CD4-positive, CD25-positive, alpha-beta regulatory T cell (primary cell): ENCODE results near the gene SARS1. TPM values are rescaled to one million over a fixed set of nuclear protein-coding genes. Genes with fewer than 3 reads are reported as not detected.

ENCODE experiments used
- ATAC-seq, 2 donors: fragments of 150-1000 bp; cut with Tn5 transposase; one replicate each; pipeline ENCODE4 v1.10.0; 2021; ENCODE audit warnings: low read depth in 2 of 2, moderate number of reproducible peaks in 2 of 2, moderate library complexity in 1 of 2
- DNase-seq, 3 donors: peaks; one replicate each; pipeline versions ENCODE4 v3.0.0 to v3.0.0-alpha.2; 2012 to 2022; ENCODE audit warnings: mixed read lengths in 1 of 3
- H3K27ac ChIP-seq: one replicate; pipeline ENCODE4 v1.7.0; 2013; ENCODE audit warnings: mild to moderate bottlenecking, low read length; ENCODE audit not compliant: insufficient read depth, poor library complexity, severe bottlenecking
- H3K27me3 ChIP-seq: one replicate; pipeline ENCODE4 v1.7.0; 2013; ENCODE audit warnings: low read length; ENCODE audit not compliant: control insufficient read depth, insufficient read depth
- H3K36me3 ChIP-seq: one replicate; pipeline ENCODE4 v1.7.0; 2013; ENCODE audit warnings: mild to moderate bottlenecking, low read length, moderate library complexity; ENCODE audit not compliant: control insufficient read depth, insufficient read depth
- H3K4me1 ChIP-seq: 2 replicates; pipeline ENCODE4 v1.7.0; 2013; ENCODE audit warnings: mild to moderate bottlenecking, low read length; ENCODE audit not compliant: insufficient read depth, control insufficient read depth, poor library complexity, severe bottlenecking
- H3K4me3 ChIP-seq: one replicate; pipeline ENCODE4 v1.7.0; 2013; ENCODE audit warnings: low read depth, mild to moderate bottlenecking, low read length, moderate library complexity
- H3K9me3 ChIP-seq, 2 experiments: 1 replicate in 1 of 2; 2 replicates in 1 of 2; pipeline ENCODE4 v1.7.0; 2013; ENCODE audit warnings: low read length in 2 of 2, mild to moderate bottlenecking in 1 of 2, moderate library complexity in 1 of 2; ENCODE audit not compliant: control insufficient read depth in 2 of 2
- H3K27ac Mint-ChIP-seq, 3 donors: one replicate each; pipeline ENCODE4 v1.8.0; 2020 to 2022; ENCODE audit warnings: mild to moderate bottlenecking in 3 of 3, mixed read lengths in 3 of 3, moderate library complexity in 2 of 3
- H3K27me3 Mint-ChIP-seq: one replicate; pipeline ENCODE4 v1.8.0; 2022; ENCODE audit warnings: mild to moderate bottlenecking, mixed read lengths
- H3K36me3 Mint-ChIP-seq: one replicate; pipeline ENCODE4 v1.8.0; 2020; ENCODE audit warnings: mixed read lengths
- H3K4me1 Mint-ChIP-seq, 4 donors: one replicate each; pipeline ENCODE4 v1.8.0; 2020 to 2022; ENCODE audit warnings: mixed read lengths in 4 of 4, mild to moderate bottlenecking in 1 of 4
- H3K4me3 Mint-ChIP-seq, 4 donors: one replicate each; pipeline ENCODE4 v1.8.0; 2020 to 2022; ENCODE audit warnings: mild to moderate bottlenecking in 4 of 4, mixed read lengths in 4 of 4, moderate library complexity in 3 of 4
- H3K9me3 Mint-ChIP-seq, 7 donors: one replicate each; pipeline ENCODE4 v1.8.0; 2020 to 2022; ENCODE audit warnings: mixed read lengths in 7 of 7, mild to moderate bottlenecking in 3 of 7, moderate library complexity in 2 of 7
- polyA plus RNA-seq, 4 donors: library from polyadenylated mRNA; unstranded; fragments of 300-500 nt; fragmentation: Illumina TruSeq; gene quantifications; one replicate each; pipeline ENCODE4 v1.2.3, GENCODE V29; 2021
- total RNA-seq: library from RNA; stranded (reverse); gene quantifications from one replicate; pipeline ENCODE4 v1.2.3, GENCODE V29; 2022

Gene SARS1
- total and polyA plus RNA-seq, 5 donors from 2014 or later = 117 to 173 (median 170) TPM

DNA sequence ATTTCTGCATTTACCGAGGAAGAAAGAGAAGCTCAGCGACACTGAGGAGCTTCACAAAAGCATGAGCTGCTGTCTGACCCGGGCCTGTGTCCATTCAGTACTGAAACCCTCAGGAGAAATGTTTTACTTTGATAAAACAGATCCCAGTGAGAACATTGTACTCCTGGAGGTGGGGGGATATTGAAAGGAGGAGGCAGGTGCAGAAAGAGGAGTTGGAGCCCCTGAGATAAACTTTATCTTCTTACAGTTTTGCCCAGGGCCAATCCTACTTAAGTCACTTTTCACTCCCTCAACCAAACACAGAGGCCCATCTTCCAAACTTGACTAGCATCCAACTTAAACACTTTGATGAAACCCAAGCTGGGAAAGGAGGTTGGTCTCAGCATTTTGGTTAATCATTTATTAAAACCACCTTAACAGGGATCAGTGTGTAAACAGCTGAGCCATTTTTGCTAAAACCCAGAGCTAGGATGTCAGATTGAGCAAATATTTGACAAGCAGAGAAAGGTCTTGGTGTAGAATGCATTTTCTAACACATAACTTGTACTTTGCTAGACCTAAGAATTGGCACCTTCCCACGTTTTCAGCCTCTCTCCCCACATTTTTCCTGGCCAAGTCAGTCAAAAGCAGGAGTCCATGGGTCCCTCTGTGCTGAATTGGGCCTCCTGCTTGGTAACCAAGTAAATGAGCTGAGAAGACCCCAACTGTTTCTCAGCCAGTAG is 32.5 kb upstream of the SARS1 start:
- Histone ChIP-seq H3K4me1 (no peaks in the 10 kb centered on the region), H3K36me3 (no peaks in the 10 kb centered on the region), H3K9me3 (no peaks in the 10 kb centered on the region), H3K4me3 (no peak overlapping the region), H3K27ac (no peak overlapping the region), H3K27me3 (no peaks in the 10 kb centered on the region)
- H3K4me3 Mint-ChIP-seq = no peak overlapping the region
- H3K27ac Mint-ChIP-seq = no peak overlapping the region
- H3K36me3 Mint-ChIP-seq = peaks cover 6% of the 10 kb centered on the region
- no peaks in the 10 kb centered on the region for H3K9me3 Mint-ChIP-seq
- no peaks in the 10 kb centered on the region for H3K27me3 Mint-ChIP-seq
- no peak for DNase-seq
- ATAC-seq = no peak
- peaks cover 0 to 4% (median 0%) of the 10 kb centered on the region in 4 donors for H3K4me1 Mint-ChIP-seq

- H3K9me3 ChIP-seq = no peaks in the 10 kb centered on the region
- no peak overlapping the region for H3K27ac Mint-ChIP-seq
Observed at GRCh38 chr1:109181807-109182163, 31.9 kb upstream of the SARS1 start.

DNA sequence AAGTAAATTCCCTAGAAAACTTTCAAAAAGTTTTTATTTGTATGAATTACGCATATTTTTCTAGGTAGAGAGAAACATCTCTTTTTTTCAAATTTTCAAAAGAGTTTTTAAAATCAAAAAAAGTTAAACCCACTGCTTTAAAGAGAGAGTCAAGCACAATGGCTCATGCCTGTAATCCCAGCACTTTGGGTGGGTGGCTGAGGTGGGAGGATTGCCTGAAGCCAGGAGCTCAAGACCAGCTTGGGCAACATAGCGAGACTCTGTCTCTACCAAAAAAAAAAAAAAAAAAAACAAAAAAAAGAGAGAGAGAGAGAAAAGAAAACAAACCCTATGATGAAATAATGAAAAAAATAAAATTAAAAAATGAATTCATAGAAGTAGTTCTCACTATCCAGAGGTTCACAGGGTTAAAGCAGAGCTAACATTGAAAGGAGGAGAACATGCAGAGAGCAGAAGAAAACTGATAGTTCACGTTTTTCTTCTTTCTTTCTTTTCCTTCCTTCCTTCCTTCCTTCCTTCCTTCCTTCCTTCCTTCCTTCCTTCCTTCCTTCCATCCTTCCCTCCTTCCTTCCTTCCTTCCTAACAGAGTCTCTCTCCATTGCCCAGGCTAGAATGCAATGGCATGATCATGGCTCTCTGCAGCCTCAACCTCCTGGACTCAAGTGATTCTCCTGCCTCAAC is 30.5 kb upstream of the SARS1 start:
- ATAC-seq = no peak
- peaks cover 0 to 4% (median 0%) of the 10 kb centered on the region in 4 donors for H3K4me1 Mint-ChIP-seq
- no peak for DNase-seq
- no peaks in the 10 kb centered on the region for H3K9me3 Mint-ChIP-seq
- peaks cover 9% of the 10 kb centered on the region for H3K36me3 Mint-ChIP-seq
- no peak overlapping the region for H3K4me3 ChIP-seq
- no peaks in the 10 kb centered on the region for H3K27me3 Mint-ChIP-seq
- no peak overlapping the region for H3K4me3 Mint-ChIP-seq
- no peaks in the 10 kb centered on the region for H3K4me1 ChIP-seq
- H3K27ac ChIP-seq = no peak overlapping the region
- no peaks in the 10 kb centered on the region for H3K9me3 ChIP-seq
- H3K27me3 ChIP-seq = no peaks in the 10 kb centered on the region
- no peak overlapping the region for H3K27ac Mint-ChIP-seq
- no peaks in the 10 kb centered on the region for H3K36me3 ChIP-seq

More at GRCh38 chr1:109181807-109182163, 31.9 kb upstream of the SARS1 start:
- Mint-ChIP-seq H3K4me3 (no peak overlapping the region), H3K4me1 (peaks cover 0 to 4% (median 0%) of the 10 kb centered on the region in 4 donors), H3K27me3 (no peaks in the 10 kb centered on the region), H3K9me3 (no peaks in the 10 kb centered on the region), H3K36me3 (peaks cover 5% of the 10 kb centered on the region)
- no peaks in the 10 kb centered on the region for H3K4me1 ChIP-seq
- ATAC-seq (no peak), DNase-seq (no peak)
- H3K4me3 ChIP-seq = no peak overlapping the region
- no peaks in the 10 kb centered on the region for H3K36me3 ChIP-seq
- H3K27me3 ChIP-seq = no peaks in the 10 kb centered on the region
- no peak overlapping the region for H3K27ac ChIP-seq

DNA sequence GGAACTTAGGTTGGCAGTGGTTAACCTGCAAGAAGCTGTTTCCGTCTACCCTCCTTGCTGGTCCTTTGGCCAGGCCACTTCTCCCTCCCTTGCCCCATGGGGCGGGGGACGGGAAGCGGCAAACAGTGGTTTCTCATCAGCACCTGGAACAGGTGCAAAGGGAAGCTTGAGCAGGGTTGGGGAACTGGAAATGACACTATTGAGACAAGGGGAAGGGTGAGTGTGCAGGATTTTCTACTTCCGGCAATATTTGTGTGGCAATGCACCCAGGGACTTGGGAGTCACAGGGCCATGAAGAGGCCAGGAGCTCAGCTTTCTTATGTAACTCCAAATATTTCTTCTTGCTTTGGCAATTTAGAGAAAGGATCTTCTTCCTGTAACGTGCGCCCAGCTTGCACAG is 29.0 kb upstream of the SARS1 start:
- no peaks in the 10 kb centered on the region for H3K9me3 ChIP-seq
- no peaks in the 10 kb centered on the region for H3K27me3 ChIP-seq
- no peaks in the 10 kb centered on the region for H3K36me3 ChIP-seq
- peaks cover 9% of the 10 kb centered on the region for H3K36me3 Mint-ChIP-seq
- no peaks in the 10 kb centered on the region for H3K27me3 Mint-ChIP-seq
- H3K9me3 Mint-ChIP-seq = no peaks in the 10 kb centered on the region
- H3K4me3 Mint-ChIP-seq = no peak overlapping the region
- peak overlapping the region in 1 of 3 donors; percentile 55 for H3K27ac Mint-ChIP-seq
- no peak overlapping the region for H3K27ac ChIP-seq
- H3K4me1 Mint-ChIP-seq = peaks cover 0 to 4% (median 0%) of the 10 kb centered on the region in 4 donors
- H3K4me1 ChIP-seq = no peaks in the 10 kb centered on the region
- no peak overlapping the region for H3K4me3 ChIP-seq
- ATAC-seq = no peak
- DNase-seq = no peak

DNA sequence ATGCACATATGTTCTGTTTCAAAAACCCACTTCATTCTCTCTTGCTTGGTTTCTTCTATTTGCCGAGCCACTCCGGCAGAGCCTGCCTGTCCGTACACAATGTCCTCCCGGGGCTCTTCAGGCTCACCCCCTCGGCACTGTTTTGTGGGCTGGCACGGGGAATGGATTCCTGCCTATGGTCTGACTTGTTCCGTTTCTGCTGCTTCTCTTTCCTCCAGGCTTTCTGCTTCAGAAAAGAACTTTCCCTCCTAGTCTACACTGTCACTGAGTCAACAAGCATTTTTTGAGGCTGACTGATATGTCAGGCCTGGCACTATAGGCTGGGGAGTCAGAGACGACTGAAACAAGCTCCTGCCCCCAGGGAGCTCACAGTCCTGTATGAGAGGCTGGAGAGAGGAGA is 28.4 kb upstream of the SARS1 start:
- Histone ChIP-seq H3K27ac (no peak overlapping the region), H3K9me3 (no peaks in the 10 kb centered on the region), H3K4me1 (no peaks in the 10 kb centered on the region), H3K27me3 (no peaks in the 10 kb centered on the region), H3K4me3 (no peak overlapping the region), H3K36me3 (no peaks in the 10 kb centered on the region)
- no peak for ATAC-seq
- no peaks in the 10 kb centered on the region for H3K9me3 Mint-ChIP-seq
- no peaks in the 10 kb centered on the region for H3K27me3 Mint-ChIP-seq
- H3K27ac Mint-ChIP-seq = peak overlapping the region in 2 of 3 donors; percentile 2 to 86
- no peak for DNase-seq
- peaks cover 4% of the 10 kb centered on the region for H3K36me3 Mint-ChIP-seq
- H3K4me3 Mint-ChIP-seq = no peak overlapping the region
- H3K4me1 Mint-ChIP-seq = no peaks in the 10 kb centered on the region

DNA sequence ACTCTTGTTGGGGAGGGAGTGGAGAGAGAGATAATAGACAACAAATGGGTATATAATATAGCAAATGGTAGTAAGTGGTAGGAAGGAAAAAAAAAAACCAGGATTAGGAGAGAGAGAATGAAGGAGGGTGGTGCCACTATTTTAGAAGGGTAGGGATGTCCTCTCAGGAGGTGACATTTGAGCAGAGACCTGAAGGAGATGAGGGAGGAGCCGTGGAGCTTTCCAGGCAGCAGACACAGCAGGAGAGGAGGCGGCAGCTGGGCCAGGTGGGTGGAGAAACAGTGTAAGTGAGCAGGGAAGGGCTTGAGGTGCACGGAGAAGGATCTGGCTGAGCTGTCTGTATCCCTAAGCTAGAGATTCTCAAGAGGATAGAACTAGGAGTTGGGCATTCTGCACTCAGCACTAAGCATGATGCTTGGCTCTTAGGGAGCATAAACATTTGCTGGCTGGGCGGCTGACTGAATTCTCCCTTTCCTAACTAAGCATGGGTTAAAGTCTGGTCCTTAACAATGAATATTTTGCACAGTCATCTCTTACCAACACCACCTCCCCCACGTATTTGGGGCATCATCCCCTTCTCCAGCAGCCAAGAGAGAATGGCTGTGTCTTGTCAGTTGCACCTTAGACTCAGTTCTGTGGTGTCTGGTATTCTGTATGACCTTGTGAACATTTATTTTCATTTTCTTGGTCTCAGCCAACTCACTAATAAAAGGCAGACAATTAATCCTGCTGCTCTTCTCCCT is 27.6 kb upstream of the SARS1 start:
- Histone ChIP-seq H3K27me3 (no peaks in the 10 kb centered on the region), H3K9me3 (no peaks in the 10 kb centered on the region), H3K36me3 (no peaks in the 10 kb centered on the region), H3K27ac (no peak overlapping the region), H3K4me1 (no peaks in the 10 kb centered on the region), H3K4me3 (no peak overlapping the region)
- no peaks in the 10 kb centered on the region for H3K27me3 Mint-ChIP-seq
- peak overlapping the region in 1 of 4 donors; percentile 24 for H3K4me3 Mint-ChIP-seq
- no peak for ATAC-seq
- no peak for DNase-seq
- no peaks in the 10 kb centered on the region for H3K4me1 Mint-ChIP-seq
- no peaks in the 10 kb centered on the region for H3K9me3 Mint-ChIP-seq
- no peak overlapping the region for H3K27ac Mint-ChIP-seq
- H3K36me3 Mint-ChIP-seq = peaks cover 11% of the 10 kb centered on the region

DNA sequence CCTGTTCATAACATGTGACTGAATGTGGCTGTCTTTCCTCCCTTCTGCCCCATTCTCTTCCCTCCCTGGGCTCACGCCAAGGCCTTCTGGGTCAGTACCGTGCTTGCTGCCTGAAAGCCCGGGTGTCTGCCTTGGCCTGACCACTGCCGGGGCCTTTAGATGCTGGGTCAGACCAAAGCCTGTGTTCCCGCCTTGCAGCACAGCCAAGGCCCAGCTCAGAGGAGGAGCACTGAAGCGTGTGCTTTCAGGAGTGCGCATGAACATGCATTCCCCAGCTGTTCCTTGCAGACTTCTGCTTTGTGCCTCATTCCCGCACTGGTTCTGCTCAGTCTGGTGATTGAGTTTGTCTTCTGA is 27.0 kb upstream of the SARS1 start:
- peaks cover 4% of the 10 kb centered on the region for H3K36me3 ChIP-seq
- no peaks in the 10 kb centered on the region for H3K9me3 Mint-ChIP-seq
- H3K27ac ChIP-seq = no peak overlapping the region
- DNase-seq = no peak
- H3K4me3 ChIP-seq = no peak overlapping the region
- no peak overlapping the region for H3K27ac Mint-ChIP-seq
- no peaks in the 10 kb centered on the region for H3K9me3 ChIP-seq
- no peaks in the 10 kb centered on the region for H3K27me3 ChIP-seq
- no peaks in the 10 kb centered on the region for H3K4me1 Mint-ChIP-seq
- no peaks in the 10 kb centered on the region for H3K27me3 Mint-ChIP-seq
- no peak overlapping the region for H3K4me3 Mint-ChIP-seq
- H3K36me3 Mint-ChIP-seq = peaks cover 16% of the 10 kb centered on the region
- no peaks in the 10 kb centered on the region for H3K4me1 ChIP-seq
- no peak for ATAC-seq
